NOMO-1 treated with dmso at 0.1 percent for 144 hours (cell line): ENCODE results near the gene NUSAP1.
A peak's percentile ranks its signal among the peaks of the same experiment; 100 is the strongest.
"Not testable (repeated sequence)": the region's sequence is repeated elsewhere in the genome, so short reads cannot be mapped to it uniquely, and the experiment has no call there.

ENCODE experiments used
- DNase-seq: peaks from one replicate; lab custom pipeline; 2025; ENCODE audit not compliant: unreplicated experiment; lab: John Stamatoyannopoulos, UW

The NUSAP1 gene

DNA sequence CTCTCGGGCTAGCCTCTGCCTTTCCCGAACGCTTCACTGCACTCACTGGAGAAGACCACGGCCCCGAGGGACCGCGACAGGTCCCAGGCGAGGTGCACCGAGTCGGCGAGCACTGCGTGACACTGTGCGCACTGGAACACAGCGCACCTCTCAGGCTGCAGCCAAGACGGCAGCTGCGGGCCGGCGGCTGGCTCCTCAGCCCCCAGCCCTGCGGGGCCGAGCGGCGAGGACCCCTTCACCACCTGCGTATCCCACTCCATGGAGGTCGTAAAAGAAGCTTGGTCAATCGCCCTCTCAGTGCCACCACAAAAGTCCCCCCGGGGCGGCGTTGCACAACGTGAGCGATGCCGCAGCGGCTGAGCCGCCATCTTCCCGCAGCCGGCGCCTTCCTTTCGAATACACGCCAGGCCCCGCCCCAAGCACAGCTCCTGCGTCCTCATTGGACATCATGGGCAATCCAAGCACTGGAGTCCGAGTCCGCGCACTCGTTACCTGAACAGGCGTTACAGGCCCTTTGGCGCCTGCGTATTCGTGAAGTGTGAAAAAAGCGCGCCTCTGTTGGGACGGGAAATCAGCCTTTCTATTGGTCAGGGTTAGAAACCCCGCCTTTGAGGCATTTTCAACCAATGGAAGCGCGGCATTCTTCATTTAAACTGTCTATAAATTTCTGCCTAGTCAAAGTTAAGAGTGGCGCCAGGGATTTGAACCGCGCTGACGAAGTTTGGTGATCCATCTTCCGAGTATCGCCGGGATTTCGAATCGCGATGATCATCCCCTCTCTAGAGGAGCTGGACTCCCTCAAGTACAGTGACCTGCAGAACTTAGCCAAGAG is at the start of gene NUSAP1, which contains the start of gene OIP5:
Gene NUSAP1 (plus strand): TSS at position 688 of the 832 bp plus-strand sequence. CDS start 77 bp downstream, at position 765.
Gene OIP5 (minus strand): TSS at position 398 of the 832 bp plus-strand sequence. CDS start 30 bp downstream, at position 368.
- peak; percentile 99 for DNase-seq

- not testable (repeated sequence) for DNase-seq
Measured at GRCh38 chr15:41282980-41283652, 49.6 kb upstream of the NUSAP1 start.

DNA sequence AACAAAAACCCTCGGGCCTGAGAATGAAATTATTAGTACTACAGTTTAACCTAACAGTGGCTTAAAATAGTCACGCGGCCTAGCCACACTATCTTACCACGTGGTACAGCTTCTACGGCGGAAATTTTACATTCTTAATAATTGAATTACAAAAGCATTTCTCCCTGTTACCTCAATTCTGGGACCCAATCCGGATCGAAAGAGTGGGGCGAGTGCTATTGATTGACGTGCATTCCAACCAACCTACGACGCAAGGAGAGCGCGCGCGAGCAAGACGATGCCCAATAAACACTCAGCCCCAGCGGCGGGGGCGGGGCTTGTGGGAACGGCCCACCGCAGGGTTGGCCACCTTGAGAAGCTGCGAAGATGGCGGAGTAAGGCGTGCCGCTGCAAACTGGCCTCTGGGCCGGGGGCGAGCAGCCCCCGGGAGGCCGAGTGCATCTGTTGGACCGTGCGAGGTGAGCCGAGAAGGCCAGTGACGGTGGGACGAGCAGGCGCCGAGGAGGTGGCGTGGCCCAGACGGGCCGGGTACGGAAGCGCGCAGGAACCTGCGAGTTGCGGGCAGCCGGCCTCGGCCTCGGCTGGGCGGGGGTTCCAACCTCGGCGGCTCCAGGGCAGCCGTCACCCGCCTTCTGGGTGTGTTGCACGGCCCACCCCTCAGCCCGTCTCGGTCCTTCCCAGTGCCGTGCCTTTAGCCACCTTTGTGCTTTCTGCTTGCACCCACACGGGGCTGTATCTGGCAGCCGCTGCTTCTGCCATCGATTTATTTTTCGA is 48.8 kb upstream of the NUSAP1 start:
- DNase-seq, result peak; percentile 98

DNA sequence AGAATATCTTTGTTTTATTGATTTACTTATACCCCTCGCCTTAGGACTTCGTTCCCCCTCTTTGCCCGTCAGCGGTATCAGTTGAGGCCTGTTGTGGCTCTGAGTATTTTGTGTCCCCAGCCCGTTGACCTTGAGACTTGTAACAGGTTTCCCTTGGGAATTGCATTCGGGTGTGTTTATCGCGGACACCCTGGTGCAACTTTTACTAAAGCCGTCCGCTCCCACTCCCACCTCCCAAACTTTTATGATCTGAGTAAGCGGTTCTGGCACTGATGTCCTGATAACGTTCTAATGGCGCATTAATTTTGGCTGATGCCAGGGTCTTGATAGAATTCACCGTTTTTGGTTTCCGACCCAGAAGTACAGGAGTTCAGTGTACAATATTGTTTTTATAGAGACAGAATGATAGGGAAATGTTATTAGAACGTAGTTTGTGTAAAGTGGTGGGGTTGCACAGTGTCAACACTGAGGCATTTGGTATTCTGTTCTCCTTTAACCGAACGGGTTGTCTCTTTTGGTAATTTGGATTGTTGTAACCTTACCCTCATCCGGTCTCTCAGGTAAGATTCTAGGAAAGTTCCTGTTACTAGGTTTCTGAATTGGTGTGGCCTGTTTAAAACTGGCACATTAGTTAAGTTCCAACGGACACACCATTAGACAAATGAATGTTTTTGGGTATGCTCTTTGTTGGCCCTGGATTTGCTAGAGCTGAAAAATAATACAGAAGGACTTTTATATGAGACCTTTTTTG is 48.1 kb upstream of the NUSAP1 start:
- DNase-seq, result no peak

GRCh38 chr15:41285285-41285684 is 47.4 kb upstream of the NUSAP1 start:
- no peak for DNase-seq

DNA sequence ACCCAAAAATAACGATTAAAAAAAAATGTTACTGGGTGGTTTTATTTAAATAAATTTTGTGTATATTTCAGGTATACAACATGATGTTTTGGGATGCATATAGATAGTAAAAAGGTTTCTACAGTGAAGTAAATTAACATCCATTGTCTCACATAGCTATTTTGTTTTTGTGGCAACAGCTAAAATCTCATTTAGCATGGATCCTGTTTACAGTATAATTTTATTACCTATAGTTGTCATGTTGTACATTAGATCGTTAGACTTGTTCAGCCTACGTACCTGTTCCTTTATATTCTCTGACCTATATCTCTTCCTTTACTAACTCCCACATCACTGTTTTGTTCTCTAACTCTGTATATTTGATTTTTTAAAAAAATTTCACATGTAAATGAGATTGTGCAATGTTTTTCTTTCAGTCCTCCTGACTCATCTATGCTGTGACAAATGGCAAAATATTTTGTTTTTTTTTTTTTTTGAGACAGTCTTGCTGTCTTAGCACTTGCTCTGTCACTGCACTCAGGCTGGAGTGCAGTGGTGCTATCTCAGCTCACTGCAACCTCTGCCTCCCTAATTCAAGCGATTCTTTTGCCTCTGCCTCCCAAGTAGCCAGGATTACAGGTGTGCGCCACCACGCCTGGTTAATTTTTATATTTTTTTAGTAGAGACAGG is 45.9 kb upstream of the NUSAP1 start:
- DNase-seq, result no peak

DNA sequence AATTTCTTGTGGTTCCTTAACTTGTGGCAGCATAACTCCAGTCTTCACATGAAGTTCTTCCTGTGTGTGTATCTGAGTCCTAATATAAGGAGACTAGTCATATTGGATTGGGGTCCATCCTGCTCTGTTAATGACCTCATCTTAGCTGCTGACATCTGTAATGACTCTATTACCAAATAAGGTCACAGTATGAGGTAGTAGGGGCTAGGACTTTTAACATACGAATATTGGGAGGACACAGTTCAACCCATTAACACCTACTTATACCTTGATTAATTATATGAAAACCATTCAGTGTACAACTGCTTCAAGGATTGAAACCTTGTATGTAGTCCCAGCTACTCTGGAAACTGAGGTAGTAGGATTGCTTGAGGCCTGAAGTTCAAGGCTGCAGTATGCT is 44.2 kb upstream of the NUSAP1 start:
- no peak for DNase-seq

DNA sequence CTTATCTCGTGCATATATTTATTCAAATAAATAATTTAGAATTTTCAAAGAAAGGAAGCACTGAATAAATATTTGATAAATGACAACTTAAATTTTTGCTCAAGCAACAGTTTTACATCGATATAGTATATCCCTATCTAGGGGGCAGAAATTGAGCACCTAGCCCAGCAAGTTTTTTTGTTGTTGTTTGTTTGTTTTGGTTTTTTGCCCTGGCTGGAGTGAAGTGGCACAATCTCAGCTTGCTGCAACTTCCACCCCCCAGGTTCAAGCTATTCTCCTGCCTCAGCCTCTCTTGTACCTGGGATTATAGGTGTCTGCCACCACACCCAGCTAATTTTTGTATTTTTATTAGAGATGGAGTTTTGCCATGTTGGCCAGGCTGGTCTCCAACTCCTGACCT is 42.7 kb upstream of the NUSAP1 start:
- no peak for DNase-seq

DNA sequence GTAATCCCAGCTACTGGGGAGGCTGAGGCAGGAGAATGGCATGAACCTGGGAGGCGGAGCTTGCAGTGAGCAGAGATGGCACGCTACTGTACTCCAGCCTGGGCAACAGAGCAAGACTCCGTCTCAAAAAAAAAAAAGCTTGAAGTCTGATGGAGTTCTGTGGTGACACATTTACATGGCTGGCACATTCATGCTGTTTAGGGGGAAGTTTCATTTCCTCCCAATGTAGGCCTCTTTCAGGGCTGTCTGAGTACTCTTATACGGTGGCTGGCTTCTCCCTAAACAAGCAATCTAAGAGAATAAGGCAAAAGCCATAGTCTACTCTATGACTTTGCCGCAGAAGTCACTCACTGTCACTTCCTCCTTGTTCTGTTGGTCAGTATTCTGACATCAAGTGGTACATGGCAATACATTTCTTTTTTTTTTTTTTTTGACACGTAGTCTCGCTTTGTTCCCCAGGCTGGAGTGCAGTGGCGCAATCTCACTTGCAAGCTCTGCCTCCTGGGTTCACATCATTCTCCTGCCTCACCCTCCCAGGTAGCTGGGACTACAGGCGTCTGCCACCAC is 41.5 kb upstream of the NUSAP1 start:
- DNase-seq, result peak; percentile 85

DNA sequence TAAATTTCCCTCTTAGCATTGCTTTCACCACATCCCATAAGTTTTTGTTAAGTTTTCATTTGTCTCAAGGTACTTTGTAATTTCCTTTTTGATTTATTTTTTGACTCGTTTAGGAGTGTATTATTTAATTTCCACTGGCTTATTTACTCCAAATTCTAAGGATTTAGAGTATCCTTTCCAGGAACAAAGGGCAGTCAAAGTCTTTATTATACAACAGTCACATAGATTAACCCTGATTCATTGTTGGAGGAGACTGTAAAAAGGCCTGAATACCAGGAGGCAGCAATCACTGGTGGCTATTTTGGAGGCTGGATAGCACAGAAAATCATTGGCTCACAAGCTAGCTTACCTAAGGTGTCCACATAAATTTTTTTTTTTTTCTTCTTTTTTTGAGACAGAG is 40.2 kb upstream of the NUSAP1 start:
- no peak for DNase-seq

DNA sequence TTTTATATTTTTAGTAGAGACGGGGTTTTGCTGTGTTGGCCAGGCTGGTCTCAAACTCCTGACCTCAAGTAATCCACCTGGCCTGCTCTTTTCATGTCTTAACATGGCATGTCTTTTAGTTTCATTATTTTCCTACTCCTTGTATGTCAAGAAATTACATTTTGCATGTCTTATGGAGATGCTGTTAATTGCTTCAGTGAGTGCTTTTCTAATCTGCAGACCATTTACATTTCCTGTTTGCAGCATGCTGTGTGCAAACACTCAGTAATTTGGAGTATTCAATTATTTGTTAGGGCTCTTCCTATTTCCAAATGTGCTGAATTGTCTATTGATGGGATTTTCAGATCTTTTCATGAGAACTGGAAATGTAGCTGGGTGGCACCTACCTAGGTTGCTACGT is 31.5 kb upstream of the NUSAP1 start:
- not testable (repeated sequence) for DNase-seq

GRCh38 chr15:41301587-41301986 is 31.1 kb upstream of the NUSAP1 start:
- no peak for DNase-seq

DNA sequence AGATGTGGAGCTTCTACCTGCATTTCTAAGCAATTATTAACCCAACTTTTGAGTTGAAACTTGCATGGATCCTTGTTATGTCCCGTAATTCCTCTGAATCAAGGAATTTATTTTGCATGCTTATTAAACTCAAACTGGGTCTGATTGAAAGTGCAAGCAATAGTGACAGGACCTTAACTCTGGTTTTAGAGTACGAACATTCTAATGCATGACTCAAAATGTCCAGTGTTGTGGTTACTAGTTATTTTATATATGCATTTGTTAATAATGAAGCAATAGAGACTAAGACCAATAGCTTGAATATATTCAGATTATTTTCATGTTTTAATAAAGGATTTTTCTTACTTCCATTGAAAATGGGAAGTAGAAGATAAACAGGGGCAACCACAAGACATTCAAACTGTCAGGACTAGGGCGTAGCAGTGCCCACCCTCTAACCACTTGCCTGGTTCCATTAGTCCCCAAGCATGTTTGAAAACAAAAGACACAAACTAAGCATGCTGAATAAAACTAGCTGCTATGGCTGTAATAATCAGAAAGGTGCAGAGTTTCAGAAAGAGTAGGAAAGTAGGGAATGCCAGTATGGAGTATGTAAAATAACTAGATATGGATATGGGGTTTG is 28.4 kb upstream of the NUSAP1 start:
- no peak for DNase-seq

DNA sequence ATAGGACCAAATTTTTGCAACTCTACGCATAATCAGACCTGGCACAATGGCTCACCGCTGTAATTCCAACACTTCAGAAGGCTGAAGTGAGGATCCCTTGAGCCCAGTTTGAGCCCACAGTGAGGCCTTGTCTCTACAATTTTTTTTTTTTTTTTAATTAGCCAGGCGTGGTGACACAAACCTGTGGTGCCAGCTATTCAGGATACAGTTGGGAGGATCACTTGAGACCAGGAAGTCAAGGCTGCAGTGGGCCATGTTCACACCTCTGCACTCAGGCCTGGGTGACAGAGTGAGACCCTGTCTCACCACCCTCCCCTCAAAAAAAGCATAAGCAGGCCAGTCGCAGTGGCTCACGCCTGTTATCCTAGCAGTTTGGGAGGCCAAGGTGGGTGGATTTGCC is 25.0 kb upstream of the NUSAP1 start:
- DNase-seq, result no peak

DNA sequence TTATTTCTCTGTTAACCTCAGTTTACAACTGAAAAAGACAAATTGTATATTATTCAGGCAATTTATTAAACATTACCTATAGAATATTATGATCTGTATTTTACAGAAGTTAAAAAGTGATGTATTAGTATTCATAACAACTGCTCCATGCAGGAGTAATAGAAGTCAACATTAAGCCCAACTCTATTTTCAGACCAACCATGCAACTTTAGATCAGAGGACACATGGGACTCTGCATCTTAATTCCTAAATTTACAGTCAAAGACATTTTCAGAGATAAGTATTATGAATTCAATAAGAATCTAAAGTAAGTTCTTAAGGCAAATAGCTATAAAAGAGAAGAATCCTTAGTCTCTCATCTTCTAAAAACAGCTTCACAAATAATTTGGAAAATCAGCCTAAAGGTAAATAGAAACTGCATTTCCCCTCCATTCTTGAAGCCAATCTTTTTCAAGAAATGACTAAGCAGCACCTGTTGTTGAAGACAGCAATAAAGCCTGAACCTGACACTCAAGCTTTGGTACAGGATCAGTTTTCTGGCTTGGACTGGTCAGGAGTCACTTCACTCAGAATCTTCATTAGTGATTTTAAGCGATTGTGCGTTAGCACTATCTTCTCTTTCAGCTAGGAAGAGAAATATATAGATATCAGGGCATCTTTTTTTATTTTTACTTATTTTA is 23.3 kb upstream of the NUSAP1 start:
- DNase-seq, result no peak

- DNase-seq, result not testable (repeated sequence)
Measured at GRCh38 chr15:41320805-41321330, 11.8 kb upstream of the NUSAP1 start.

DNA sequence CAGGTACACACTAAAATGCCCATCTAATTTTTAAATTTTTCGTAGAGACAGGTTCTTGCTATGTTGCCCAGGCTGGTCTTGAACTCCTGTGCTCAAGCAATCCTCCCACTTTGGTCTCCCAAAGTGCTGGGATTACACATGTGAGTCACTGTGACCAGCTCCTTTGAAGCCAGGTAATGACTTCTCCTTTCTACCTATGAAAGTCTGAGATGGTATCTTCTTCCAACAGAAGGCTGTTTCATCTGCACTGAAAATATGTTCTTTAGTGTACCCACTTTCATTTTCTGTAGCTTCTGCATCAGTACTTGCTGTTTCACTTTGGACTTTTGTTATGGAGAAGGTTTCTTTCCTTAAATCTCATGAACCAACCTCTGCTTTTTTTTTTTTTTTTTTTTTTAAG is 9.1 kb upstream of the NUSAP1 start:
- DNase-seq, result no peak

DNA sequence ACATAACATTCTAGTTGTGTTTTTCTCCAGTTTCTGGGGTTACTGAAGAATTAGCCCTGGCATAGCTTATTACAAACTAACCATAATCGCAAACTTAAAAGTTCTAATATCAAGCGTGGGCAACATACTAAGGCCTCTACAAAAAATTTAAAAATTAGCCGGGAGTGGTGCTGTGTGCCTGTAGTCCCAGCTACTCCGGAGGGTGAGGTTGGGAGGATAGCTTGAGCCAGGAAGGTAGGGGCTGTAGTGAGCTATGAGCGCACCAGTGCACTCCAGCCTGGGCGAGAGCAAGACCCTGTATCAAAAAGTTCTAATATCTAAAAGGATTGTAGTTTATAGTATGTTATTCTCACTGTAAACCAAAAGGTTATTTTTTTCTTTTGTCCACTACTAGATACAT is 1.4 kb upstream of the NUSAP1 start:
- no peak for DNase-seq

DNA sequence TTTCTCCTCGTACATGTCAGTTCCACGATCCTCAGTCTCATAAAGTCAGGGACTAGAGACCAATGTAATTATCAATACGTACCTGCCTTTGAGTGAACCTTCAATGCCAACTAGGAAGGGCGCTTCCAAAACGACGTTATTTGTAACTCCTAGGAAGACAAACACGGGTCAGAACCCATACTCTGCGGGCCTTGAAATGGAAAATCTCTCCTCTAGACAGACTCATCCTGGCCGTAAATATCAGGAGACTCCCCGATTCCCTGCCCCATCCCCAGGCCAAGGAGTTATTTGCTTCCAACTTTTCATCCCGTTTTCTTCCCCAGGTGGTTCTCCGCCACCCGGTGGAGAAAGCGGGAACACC is 868 bp upstream of the NUSAP1 start:
- DNase-seq, result no peak
